Activated CD4-positive, alpha-beta T cell treated with anti-CD3 and anti-CD28 coated beads for 1 hour (primary cell): ENCODE measurements around the gene SPATA7.

Experiments
- DNase-seq: peaks from one replicate; pipeline ENCODE4 v3.0.0-alpha.2; 2020

Gene SPATA7

DNA sequence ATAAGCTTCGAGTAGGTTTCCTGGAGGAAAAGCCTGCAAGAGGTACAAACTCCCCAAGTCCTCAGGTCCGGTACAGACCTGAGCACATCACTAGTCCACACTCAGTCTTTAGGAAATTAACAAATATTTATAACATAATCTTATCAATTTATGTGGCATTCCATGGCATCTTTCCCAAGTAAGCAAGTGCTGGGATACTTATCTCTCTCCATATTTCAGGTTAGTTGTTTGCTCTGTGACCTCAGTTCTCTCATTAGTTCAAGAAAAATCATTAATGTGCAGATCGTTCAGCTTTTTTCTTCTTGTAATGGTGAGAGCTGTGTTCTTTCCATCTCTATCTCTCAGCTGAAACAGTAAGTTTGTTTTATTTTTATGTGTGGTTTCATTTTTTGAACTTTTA is 34.7 kb downstream of the SPATA7 start:
- no peak for DNase-seq

DNA sequence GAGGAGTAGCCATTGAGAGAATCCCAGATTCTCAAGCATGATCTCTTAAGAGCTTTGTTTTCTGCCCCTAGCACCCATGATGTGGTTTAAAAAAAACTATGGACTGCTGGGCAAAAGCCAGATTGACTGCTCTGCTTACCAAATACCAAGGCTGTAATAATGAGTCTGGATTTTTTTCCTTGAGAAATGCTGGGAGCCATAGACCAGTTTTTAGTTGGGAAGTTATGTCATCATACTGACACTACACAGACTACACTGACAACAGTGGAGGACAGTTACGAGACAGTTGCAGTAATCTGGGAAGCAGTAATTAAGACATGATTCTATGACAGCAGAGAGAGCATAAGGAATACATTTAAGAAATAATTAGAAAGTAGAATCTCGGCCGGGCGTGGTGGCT is 35.8 kb downstream of the SPATA7 start:
- no peak for DNase-seq

DNA sequence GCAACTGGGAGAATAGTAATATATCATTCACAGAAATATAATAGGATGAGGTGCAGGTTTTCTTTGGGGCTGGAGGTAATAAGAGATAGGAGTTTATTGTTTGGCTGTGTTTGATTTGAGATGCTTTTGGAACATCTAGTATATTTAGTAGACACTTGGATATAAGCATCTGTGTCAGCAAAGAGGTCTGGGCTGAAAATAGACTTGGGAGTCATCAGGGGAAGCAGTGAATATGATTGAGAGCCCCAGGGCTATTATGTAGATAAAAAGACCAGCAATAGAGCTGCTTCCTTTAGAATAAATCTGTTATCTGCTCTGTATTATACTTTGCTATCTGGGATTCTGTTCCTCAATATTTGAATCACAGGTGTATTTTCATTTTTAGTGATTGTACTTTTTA is 36.6 kb downstream of the SPATA7 start:
- DNase-seq: no peak

DNA sequence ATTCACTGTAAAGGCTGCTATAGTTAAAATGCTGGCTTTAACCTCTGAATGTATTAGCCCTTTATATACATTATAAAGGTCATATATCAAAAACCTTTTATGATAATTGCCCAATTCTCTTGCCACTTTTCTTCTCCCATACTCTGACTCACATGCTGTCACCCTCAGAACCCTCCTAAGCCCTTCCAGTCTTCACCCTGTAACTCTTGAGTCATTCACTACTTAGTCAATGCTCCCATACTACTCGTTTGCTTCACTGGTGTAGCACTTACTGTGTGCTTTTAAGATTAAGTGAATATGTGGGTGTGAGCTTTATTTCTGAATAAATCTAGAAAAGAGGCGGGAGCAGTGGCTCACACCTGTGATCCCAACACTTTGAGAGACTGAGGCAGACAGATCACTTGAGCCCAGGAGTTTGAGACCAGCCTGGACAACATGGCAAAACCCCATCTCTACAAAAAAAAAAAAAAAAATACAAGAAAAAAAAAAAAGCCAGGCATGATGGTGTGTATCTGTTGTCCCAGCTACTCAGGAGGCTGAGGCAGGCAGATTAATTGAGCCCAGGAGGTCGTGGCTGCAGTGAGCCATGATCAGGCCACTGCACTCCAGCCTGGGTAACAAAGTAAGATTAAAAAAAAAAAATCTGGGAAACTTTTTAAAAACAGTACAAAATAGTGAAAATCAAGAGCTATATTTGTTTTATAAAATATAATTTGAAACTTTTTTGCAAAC is 37.6 kb downstream of the SPATA7 start:
- no peak for DNase-seq

- no peak for DNase-seq
Observed at GRCh38 chr14:88424573-88424972, 39.1 kb downstream of the SPATA7 start.

DNA sequence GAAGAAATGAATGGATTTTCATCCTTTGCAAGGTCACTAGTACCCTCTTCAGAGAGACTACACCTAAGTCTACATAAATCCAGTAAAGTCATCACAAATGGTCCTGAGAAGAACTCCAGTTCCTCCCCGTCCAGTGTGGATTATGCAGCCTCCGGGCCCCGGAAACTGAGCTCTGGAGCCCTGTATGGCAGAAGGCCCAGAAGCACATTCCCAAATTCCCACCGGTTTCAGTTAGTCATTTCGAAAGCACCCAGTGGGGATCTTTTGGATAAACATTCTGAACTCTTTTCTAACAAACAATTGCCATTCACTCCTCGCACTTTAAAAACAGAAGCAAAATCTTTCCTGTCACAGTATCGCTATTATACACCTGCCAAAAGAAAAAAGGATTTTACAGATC is 40.8 kb downstream of the SPATA7 start:
- DNase-seq: no peak

DNA sequence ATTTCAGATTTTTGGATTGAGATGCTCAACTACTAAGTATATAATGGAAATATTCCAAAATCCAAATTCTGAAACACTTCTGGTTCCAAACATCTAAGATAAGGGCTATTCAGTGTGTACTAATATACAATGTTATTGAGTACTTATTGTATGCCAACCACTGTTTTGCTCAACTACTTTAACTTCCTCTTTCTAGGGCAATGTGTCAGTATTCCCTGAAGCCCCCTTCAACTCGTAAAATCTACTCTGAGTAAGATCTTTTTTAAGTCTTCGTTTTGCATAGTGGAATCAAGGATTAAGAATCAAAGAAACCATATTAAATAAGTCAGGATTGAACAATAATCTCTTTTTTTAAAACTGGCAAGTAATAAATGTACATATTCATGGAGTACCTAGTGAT is 45.5 kb downstream of the SPATA7 start:
- DNase-seq: no peak

DNA sequence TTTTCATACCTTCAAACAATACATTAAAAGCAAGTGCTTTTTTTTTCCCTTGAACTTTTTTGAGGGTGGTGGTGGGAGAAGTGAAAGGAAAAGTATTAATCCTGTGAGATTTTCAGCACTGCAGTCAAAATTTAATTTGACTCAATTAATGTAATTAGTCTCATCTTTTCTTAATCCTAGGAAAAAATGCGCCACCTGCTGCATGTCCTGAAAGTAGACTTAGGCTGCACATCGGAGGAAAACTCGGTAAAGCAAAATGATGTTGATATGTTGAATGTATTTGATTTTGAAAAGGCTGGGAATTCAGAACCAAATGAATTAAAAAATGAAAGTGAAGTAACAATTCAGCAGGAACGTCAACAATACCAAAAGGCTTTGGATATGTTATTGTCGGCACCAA is 52.2 kb downstream of the SPATA7 start:
- DNase-seq: no peak

DNA sequence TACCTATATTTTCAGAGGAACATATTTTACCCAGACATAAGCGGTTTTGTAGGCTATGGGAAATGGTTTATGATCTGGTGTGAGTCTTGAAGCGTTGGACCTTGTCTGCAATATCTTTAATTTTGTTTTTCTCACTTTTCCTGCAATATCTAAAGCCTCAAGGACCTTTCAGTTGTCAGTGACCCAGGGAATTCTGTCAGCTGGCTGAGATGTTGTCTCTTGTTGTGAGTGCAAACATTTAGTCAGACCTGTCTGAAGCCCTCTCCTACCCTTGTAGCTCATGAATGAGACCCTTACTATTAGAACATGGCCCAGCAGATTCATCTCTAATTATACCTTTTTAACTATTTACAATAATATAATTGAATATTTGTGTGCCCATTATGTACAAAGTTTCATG is 53.6 kb downstream of the SPATA7 start:
- DNase-seq: no peak

GRCh38 chr14:88452231-88452630 is 66.8 kb downstream of the SPATA7 start:
- no peak for DNase-seq

DNA sequence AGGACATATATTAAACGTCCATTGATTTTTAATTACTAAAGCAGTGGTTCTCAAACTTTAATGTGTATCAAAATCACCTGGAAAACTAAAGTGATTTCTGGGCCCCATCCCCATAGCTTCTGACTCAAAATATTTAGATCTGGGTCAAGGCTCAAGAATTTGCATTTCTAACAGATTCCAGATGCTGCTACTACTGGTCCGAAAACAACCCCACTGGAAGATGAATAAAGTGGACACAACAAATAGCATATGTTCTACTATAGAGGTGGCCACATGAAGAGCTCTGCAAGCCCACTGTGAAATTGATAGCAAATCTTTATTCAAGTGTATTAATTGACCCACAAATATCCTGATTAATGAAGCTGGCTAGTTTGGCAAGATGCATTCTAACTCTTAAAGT is 69.4 kb downstream of the SPATA7 start:
- DNase-seq: no peak

DNA sequence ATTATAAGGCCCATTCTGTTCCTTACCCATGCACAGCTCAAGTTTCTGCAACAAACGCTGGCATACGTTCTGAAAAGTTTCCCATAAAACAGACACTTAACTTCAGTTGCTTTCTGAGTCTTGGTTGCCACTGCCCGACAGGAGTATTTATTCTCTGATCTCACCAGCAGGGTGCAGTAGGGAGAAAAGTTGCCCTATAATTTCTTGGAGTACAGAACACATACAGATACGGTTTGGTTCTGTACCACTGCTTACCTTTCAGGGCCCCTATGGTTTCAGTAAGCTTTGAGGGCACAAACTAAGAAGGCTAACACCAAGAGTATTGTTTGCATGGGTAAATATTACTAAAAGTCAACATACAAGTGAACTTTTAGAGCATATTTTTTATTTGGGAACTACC is 77.9 kb downstream of the SPATA7 start:
- no peak for DNase-seq

DNA sequence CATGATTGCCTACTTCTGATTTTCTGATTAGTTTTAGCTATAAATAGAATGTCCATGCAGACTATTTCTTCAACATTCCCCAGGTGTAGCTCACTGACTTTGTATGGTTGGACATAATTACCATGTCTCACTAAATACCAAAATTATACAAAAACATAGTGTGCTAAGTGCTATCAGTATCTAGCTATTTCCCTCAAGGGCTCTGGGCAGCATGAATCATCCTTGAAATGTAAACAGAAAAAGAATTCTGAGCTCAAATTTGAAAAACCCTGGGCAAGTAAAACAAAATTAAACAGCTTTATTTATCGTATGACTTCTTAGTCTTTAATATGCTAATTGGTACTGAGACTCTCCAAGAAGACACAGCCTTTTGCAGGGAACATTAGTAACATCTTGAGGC is 82.9 kb downstream of the SPATA7 start:
- DNase-seq: no peak

- DNase-seq: no peak
Observed at GRCh38 chr14:88470542-88471440, 85.3 kb downstream of the SPATA7 start.

- no peak for DNase-seq
Observed at GRCh38 chr14:88473791-88474190, 88.3 kb downstream of the SPATA7 start.

DNA sequence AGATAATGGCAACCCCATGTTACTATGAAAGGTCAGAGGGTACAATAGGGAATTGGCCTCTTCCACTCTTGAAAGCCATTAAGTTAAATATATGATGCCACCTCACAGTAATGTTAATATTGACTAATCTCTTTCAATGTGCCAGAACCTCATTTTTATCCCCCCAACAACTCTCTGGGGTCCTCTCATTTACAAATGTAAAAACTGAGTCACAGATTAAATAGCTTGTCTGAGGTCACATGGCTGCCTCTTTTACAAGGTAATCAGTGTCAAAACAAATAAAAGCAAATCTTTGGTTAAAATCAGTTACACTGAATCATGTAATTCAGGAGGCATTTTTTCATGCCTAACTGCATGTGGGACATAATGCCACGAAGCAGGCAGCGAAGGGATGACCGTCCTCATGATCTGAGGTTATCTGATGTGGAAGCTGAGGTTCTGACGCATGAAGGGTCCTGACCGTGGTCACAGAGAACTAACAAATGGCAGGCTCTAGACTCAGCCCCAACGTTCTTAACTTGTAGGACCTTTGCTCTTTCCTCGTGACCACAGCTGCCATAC is 90.8 kb downstream of the SPATA7 start:
- no peak for DNase-seq

DNA sequence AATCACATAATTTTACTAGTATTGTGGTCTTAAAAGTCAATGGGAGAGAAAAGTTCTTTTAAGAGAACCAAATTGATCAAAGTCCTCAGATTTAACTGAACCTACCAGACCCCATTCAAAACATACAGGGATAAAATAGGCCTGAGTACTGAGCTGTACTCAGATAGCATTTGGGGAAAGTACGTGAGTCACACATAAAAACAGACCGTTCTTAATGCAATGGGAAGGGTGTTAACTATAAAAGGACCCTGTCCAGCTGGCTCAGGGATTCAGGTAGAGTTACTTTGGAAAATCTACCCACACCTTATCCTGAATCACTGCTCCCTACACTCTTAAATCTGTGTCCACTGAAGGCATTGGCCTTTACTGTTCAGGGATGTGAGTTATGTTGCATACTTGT is 91.4 kb downstream of the SPATA7 start:
- no peak for DNase-seq

- DNase-seq: no peak
Observed at GRCh38 chr14:88477513-88478250, 92.2 kb downstream of the SPATA7 start.

DNA sequence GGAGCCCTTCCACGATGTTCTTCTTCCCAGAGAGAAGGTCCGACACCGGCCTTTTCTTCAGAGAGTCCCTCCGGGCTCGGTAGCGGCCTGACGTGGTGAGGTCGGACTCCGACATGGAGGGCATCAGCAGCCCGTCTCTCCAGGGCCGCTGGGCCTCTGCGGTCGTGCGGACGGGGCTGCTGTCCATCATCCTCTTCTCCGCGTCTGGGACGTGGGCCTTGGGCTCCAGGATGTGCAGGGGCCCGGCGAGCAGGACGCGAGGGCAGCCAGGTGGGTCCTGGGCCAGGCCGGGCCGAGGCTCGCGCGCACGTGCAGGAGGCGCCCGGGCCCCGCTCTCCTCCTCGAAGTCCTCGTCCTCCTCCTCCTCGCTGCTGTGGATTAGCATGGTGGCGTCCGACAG is 93.5 kb downstream of the SPATA7 start:
- DNase-seq: no peak

DNA sequence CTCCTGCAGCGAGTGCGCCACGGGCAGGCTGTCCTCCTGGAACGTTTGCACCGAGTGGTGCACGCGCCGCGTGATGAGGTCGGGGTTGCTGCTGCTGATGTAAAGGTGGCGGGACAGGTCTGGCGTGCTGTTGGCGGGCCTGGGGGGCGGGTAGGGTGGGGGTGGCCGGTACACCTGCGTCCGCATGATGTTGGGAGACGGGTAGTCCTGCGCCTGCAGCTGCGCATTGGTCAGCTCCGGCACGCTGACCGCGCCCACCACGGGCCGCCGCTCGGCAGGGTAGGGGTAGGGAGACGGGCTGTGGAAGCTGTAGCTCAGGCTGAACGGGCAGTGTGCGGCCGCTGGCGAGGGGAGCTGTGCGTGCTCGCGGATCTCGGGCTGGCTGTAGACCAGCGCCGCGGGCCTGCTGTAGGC is 94.1 kb downstream of the SPATA7 start:
- no peak for DNase-seq

DNA sequence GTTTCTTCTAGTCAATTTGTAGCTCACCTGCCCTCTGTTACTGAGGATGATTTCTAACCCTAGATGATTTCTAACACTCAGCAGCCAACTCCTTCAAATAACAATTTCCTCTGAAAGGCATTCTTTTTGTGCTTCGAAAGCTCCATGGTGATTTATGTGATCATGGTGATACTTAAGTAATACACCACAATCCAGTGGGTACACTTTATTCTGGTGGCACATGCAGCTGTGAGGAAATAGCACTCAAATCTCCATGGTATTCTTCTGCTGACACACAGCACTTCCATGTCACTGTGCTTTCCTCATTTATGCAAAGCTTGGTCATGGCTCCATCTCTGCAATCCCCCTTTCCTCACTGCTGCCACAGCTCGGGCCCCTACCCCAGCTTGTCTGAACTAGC is 95.6 kb downstream of the SPATA7 start:
- DNase-seq: no peak

GRCh38 chr14:88481794-88482193 is 96.3 kb downstream of the SPATA7 start:
- no peak for DNase-seq

- DNase-seq: no peak
Observed at GRCh38 chr14:88482524-88482923, 97.1 kb downstream of the SPATA7 start.
